NCI-H2227 (cell line): ENCODE results near the gene PTCD1.
A peak's percentile ranks its signal among the peaks of the same experiment; 100 is the strongest.

Source experiments
- DNase-seq: peaks from one replicate; lab custom pipeline; 2025; ENCODE audit not compliant: unreplicated experiment; lab: John Stamatoyannopoulos, UW

PTCD1 gene

DNA sequence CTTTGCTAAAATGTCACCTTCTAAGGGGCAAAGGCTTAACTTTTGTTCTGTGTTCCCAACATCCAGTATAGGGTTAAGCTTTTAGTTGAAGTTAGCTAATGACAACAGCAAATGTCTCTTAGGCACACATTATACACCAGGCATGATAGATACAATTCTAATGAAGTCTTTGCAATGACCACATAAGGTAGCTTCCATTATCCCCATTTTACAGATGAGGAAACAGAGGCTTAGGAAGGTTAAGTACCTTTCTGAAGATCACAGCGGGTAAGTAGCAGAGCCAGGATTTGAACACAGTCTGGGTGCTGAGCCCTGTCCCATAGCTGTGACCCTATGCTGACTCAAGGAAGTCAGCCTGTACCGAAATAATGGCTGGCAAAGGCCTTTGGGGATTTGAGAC, 28.0 kb downstream of the PTCD1 start:
- DNase-seq, result no peak

DNA sequence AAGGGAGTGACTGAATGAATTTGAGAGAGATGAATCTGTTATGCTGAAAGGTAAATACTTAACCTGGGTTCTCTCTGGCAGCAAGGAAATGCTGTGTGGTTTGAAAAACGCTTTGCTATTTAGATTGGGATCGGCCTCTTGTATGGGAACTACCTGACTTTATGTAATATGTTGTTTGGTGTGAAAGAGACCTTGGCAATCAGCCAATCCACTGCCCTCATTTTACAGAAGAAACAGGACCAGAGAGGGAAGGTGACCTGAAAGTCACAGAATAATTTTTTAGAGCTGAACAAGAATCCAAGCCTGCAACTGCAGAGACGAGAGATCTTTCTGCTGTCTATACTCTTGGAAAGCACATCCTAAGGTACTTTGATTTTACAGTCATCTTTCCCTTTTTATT, 28.8 kb downstream of the PTCD1 start:
- DNase-seq, result no peak

DNA sequence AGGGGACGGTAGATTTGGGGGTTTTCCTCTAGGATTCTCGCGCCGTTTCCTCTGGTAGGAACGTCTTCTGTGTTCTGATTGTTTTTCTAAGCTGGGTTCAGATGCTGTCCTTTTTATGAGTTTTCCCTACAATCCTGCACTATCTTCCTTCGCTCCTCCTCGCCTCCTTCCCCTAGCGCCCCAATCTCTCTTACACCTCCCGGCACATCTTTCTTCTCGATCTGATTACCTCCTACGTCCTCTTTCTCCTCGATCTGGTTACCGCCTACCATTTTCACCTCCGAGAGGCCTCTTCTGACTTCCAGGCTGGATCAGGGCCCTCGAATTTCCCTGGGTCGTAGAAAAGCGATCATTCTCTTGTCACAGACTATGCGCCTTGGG, 29.4 kb downstream of the PTCD1 start:
- no peak for DNase-seq

DNA sequence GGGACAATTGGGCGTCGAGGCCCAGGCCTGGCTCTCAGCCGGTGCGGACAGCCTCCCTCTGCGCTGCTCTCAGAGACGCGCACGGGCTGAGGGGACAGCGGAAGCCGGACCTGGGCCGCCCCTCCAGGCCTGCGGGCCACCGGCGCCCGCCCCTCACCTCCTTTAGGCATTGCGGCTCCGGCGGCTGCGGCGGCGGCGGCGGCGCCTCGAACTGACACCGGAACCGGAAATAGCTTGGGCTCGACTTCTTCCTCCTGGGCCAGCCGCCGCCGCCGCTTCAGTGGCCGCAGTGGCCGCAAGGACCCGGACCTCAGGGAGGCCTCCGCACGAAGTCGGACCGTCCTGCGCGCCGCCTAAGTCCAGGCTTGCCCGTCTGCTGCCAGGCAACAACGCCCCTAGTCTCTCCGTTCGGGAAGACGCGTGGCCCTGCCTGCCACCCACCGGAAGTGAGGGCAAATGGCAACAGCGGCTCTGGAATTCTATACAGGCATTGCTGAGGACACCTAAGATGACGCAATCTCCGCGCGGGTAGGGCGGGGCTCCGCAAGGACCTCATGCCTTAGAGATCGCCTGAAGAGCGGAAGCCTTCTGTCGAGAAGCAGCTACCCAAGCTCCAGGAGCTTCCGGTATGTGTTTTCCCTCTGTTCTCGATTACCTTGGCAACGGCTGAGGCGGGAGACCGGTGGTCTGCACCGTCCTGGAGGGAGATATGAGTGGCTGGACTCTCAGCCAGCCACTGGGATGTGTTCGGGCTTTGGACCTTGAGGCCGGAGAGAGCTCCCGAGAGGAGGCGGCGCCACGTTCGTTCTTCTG, 30.0 kb downstream of the PTCD1 start, which contains the start of the genes BUD31 and PDAP1:
BUD31 (plus strand) TSS at position 591 of the 813 bp plus-strand sequence. CDS start 2,124 bp downstream, outside the sequence.
PDAP1 (minus strand) TSS at position 219 of the 813 bp plus-strand sequence; CDS start at position 170, 49 bp downstream.
- peak; percentile 98 for DNase-seq

DNA sequence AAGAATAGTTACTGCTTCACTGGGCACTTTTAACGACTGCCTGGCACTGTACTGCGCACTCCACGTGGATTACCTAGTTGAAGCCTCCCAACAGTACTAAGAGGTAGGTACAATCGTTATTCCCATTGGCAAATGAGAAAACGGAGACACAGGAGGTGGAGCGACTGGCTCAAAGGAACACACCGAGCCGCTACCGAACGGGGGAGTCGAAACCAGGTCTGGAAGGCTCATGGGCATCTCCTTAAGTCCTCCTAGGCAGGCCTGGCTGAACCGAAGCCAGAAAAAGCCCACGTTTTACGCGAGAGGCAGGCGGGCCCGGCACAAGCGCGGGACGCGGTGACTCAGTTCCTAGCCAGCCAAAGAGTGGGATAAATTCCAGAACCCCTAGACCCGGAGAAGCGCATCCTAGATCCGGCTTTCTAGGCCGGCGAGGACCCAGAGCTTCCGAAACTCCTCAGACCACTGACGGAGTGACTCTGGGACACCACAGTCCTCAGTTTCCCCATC, 30.7 kb downstream of the PTCD1 start:
- peak; percentile 76 for DNase-seq

DNA sequence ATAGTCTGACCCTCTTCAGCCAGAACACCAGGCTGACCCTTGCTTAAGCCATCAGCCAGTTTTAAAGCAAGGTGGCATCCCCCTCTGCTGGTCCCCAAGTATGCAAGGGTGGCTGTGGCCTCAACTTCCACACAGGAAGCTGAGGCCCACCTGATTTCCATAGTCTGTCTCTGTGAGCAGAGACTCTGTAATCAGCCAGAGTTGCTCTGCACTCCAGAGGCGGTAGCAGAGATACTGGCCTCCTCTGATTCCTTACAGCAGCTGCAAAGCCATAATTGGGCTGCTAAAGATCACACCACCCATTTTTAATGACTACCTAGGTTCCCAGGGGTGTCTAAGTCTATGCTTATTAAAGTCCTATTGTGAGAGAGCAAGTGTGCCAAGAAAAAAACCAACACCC, 32.0 kb downstream of the PTCD1 start:
- DNase-seq, result peak; percentile 80

DNA sequence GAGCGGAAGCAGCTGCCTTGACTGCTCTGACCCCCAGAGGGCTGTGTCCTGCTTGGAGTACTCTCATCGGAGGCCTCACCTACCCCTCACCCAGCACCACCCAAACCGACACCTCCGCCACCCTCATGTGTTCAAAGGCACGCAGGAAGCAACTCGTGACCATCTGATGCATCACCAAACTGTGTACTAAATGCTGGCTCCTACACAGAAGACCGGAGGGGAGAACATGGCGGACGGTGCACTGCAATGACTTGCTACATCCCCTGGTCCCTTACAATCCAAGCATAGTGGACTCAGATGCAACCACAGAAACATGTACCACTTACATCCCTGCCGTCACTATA, 33.6 kb downstream of the PTCD1 start:
- DNase-seq, result no peak

DNA sequence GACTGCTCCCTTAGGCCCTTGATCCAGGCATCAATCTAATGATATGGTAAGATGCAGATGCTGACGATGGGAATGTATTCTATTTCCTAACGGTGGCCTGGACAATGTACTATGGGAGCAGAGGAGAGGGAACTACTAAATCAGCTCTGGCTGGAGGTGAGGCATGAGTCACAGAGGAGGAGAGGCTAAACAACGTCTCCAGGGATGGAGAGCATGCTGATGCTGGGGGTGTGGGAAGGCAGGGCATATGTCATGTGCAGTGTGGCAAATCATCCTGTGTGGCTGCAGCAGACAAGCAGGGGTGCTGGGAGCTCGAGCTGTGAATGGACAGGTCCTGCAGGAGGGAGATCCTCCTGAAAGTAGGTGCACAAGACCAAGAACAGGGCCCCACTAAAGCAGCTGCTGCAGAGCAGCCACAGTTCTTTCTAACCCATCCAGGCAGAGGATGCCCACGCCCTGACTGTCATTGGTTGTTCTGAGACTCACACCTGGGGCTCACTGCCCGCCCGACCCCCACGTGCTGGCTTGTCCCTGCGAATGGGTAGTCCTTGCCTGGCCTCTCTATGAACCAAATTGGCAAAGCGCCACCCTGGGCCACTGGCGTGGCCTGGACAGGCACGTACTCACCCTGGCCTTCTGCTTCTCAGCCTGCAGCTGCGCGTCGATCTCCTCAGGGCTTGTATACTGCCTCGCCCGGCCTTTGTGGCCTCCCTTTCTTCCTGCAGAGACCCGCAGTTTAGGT, 34.2 kb downstream of the PTCD1 start:
- no peak for DNase-seq

DNA sequence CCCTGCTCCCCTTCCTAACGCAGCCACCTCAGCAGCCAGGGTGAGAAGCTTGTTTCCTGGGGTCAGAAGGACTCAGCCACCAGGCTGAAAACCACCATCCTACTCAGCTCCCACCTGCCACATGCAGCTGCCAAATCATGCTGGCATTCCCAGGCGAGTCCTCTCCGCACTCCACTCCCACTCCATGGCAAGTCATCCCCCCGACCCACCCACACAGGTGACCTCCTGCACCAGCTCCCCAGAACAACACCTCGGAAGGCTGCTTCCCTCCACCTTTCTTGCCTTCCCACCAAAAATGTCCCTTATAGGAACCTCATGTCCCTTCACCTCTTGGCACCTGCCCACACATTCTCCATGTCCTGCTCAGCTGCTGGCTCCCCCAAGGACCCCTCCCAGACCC, 34.8 kb downstream of the PTCD1 start:
- DNase-seq, result no peak

DNA sequence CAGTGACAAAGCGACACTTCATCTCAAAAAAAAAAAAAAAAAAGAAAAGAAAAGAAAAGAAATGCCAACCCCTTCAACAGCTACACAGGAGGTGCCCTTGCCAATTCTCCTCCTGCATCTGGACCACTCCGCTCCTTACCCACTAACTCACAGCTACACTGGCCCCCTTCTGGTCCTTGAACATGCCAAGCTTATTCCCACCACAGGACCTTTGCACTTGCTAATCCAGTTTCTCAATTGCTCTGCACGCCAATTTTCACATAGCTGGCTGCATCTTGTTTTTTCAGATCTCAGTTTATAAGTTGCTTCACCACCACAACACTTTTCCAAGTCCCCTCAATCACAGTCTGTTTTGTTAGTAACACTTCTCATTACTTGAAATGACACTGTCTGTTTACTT, 35.7 kb downstream of the PTCD1 start:
- no peak for DNase-seq

DNA sequence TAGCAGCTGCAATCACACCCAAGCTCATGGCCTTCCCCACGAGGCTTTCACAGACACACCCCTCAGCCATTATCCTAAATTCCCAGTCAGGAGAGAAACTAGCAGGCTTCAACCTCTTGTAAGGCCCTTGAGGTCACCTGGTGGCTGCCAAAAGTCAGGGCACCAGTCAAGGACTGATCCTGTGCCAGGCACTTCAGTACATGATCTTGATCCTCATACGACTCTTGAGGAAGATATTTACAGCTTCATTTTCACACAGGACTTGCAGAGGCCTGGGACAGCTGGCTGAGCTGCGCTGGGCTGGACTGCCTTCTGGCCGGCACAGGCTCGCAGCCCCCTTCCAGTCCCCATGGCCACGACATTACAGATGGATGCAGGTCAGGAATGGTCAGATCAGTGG, 39.0 kb downstream of the PTCD1 start:
- DNase-seq, result no peak

DNA sequence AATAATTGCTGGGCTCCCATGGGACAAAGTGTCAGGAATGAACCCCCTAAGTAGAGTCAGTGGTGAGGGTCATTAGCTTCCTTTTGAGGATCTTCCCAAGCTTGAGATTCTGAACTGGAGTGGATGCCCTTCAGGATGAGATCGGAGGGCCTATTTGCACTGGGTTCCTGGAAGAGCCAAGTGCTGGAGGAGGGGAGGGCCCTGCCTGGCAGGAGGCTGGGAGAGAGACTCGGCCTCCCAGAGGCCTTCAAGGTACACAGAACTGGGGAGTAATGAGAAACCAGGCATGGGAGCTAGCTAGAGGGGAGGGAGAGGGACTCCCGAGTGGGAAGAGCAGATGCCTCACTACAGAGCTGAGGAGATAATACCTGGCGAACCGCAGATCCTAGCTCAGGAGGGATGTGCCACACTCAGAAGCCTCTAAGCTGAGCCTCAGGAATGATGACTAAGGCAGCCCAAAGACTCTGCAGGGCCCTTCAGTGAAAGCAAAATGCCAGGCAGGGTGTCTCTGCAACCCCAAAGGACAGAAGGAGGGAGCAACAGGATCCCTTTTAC, 39.6 kb downstream of the PTCD1 start:
- DNase-seq, result no peak

DNA sequence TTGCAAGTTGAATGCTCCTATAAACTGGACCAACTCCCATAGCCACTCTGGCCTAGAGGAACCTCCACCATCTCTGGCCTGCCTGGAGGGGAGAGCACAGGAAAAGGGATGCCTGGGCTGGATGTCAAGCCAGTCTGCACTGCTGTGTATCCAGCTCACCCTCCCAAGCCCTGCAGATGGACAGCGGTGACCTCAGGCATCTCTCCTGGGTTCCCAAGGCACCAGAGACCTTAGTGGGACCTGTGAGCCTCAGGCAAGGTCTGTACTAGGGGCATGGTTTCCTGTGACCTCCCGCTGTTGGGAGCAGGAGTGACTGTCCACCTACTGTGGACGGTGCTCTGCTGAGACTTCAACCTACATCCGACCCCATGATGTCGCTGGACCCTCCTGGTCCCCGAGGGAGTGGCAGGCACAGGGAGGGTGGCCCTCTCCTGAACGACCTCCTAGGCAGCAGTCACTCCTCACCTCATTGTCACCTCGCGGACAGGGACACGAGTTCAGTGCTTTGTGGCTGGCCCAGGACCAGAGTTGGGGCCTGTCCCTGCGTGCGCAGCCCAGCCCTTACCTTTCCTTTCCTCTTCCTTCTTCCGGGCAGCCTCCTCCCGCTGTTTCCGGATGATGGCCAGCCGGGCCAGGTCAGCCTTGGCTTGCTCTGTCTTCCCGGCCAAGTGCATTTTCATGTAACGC, 41.2 kb downstream of the PTCD1 start:
- no peak for DNase-seq

DNA sequence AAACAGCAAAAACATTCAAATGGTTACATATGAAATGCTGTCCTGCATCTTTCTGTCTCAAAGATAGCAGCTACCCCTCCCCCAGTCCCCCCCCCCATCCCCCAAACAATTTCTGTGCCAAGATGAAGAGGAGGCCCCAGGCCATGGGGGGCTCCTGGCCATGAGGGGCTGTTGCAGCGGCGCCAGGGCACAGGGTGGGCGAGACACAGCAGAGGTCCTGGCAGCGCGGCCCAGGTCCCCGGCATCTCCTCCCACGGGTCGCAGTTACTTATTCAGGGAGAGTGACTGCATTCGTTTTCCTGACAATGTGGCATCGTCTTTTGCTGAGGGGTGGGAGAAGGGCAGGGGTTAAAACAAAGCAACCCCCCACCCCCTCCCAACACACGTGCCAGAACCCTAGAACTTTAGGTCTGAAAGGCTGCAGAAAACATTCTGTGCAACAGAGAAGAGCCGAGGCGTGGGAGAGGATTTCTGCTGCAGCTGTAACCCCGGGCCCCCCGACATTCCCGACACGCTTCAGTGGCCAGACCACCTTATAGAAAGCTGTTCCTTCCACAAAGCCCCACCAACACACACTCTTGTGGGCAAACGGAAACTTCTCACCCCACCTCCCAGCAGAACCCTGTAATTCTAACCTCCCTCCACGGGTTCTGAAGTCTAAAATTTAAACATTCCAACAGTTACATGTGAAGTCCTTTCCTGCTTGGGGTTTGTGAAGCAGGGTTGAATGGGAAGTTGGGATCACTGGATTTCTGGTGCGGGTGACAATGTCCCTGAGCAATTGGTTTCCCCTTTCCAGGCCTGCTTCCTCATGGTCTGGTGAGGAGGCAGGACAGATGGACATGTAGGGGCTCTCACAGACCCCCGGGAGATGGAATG, 41.9 kb downstream of the PTCD1 start:
- DNase-seq, result no peak

DNA sequence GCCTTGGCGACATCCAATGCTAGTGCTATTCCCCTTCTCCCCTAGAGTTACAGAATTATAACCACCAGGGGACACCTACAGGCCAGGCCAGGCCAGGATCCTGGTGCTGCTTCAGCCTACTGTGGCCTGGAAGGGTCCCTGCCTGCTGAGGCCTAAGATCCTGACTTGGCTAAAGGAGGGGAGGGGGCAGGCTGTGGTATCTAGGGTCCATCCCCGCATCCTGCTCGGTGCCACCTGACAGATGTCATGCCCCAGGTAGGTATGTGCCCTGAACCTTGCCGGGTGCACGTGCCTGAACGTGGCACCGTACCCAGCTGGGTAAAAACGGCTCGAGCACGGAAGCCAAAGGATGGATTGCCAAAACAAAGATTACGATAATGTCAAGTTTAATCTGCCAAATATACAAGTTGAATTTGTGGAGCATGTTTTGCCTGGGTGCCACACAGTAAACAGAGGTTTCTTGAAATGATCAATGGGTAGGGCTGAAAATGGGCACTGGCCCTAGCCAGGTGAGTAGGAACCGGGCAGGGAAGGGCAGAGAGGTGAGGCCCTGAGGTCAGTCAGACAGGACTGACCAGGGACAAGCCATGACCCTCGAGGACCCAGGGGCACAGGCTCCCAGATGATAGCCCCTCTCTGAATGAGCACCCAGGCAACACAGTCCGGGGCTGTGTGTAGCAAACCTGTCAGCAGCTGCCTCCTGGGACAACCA, 42.8 kb downstream of the PTCD1 start:
- no peak for DNase-seq

DNA sequence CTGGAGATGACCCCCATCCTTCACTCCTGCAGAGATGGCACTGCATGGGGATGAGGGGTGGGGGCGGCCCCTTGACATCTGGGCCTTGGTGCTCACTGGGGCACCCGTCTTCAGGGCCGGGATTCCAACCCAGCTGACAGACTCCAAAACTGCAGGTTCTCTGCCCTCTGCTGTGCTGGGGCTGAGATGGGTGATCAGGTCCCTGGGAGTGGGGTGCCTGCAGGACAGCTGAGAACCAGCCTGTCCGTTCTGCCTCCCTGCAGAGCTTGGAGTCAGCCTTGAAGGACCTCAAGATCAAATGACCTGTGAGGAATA, 44.5 kb downstream of the PTCD1 start:
- no peak for DNase-seq

DNA sequence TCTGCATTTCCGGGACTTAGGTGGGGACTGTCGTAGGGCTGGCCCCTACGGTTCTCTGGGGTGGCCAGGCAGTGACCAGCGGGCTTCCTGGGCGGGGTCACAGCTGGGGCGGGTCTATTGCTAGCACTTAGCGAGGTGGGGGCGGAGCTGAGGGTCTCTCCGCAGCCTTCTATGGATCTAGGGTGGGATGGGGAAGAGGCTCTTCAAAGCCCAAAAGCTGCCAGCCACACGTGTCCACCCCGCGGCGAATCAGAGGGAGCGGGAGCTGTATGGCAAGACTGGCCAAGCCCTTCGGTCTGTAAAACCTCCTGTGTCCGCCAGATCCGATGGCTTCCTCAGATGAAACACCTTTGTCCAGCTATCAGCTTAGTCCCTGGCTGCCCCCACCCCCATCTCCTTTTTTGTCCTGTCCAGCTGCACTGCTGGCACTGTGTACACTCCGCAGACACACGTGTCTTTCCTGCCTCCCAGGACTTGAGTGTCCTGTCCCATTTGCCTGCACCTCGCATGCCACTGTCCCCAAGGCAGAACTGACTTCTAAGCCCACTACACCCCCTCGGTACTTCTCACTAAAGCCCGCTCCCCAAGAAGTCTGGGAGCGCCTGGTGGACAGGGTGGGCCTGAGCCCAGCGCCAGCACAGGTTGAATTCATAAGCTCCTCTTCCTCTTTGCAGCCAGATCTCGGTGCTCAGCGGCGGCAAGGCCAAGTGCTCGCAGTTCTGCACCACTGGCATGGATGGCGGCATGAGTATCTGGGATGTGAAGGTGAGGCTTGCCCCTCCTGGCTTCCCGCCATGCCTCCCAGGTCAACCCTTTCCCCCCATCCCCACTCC, 45.0 kb downstream of the PTCD1 start:
- peak; percentile 94 for DNase-seq

DNA sequence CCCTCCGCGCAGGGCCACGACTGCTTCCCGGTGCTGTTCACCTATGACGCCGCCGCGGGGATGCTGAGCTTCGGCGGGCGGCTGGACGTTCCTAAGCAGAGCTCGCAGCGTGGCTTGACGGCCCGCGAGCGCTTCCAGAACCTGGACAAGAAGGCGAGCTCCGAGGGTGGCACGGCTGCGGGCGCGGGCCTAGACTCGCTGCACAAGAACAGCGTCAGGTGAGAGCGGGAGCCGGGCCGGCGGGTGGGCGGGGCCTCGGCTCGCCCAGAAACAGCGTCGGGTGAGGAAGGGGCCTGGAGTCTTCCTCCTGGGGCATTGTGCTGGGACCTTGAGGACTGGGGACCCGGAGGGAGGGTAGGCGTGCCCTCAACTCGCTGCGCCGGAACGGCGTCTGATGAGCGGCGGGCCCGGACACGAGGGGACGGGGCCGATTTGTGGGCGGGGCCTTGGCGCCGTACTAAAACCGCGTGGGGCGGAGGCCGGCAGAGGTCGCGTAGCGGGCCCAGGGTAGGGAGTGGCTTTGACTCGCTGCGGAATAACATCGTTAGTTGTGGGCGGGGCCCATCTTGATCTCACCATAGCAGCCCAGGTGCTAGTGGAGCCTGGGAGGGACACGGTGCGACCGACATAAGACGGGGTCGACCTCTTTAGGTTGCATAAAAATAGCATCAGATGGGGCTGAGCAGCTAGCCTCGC, 45.8 kb downstream of the PTCD1 start:
- DNase-seq, result peak; percentile 94
